Neural progenitor cell (in vitro differentiated cells): ENCODE data around the gene LRFN2.

Experiments used
- CTCF ChIP-seq: fragments of 200-600 bp; sonication (generic); IDR thresholded peaks from 2 replicates; pipeline ENCODE4 v1.5.1; 2017; ENCODE audit warnings: antibody characterized with exemption, mild to moderate bottlenecking
- EZH2 ChIP-seq: fragments of 200-600 bp; sonication (generic); IDR thresholded peaks from 2 replicates; pipeline ENCODE4 v1.6.1; 2017; ENCODE audit warnings: antibody characterized with exemption, mild to moderate bottlenecking, moderate library complexity
- EZH2phosphoT487 ChIP-seq: fragments of 200-600 bp; sonication (generic); IDR thresholded peaks from 2 replicates; pipeline ENCODE4 v1.6.1; 2017; ENCODE audit warnings: antibody characterized with exemption

- TF ChIP-seq CTCF (no peak), EZH2phosphoT487 (no peak), EZH2 (no peak)
Observed at GRCh38 chr6:40540790-40541189, 46.4 kb downstream of the LRFN2 start.
